K562 (cell line): ENCODE data around the gene ARF5. TPM values are rescaled to one million over a fixed set of nuclear protein-coding genes. Genes with fewer than 3 reads are reported as not detected.

Experiments used
- ADNP ChIP-seq: fragments of 200-800 bp; sonication (Bioruptor generic); IDR thresholded peaks from 2 replicates; pipeline ENCODE4 v1.6.1; 2016; ENCODE audit warnings: missing genetic modification characterization, missing compliant biosample characterization
- BCOR ChIP-seq: fragments of 450-650 bp; IDR thresholded peaks from 2 replicates; pipeline ENCODE4 v1.6.1; 2016
- BRF1 ChIP-seq: IDR thresholded peaks from 3 replicates; pipeline ENCODE4 v1.6.1; 2011; ENCODE audit warnings: borderline replicate concordance, mild to moderate bottlenecking; ENCODE audit not compliant: insufficient read length; ENCODE audit errors: extremely low read depth
- E2F6 ChIP-seq, 2 experiments: IDR thresholded peaks; 2 replicates each; pipeline ENCODE4 v1.6.1; 2011; ENCODE audit warnings: borderline replicate concordance in 1 of 2, control low read depth in 1 of 2, low read depth in 1 of 2, low read length in 1 of 2, mild to moderate bottlenecking in 1 of 2, mixed read lengths in 1 of 2, moderate library complexity in 1 of 2; ENCODE audit not compliant: insufficient read depth in 1 of 2, insufficient read length in 1 of 2, poor library complexity in 1 of 2, severe bottlenecking in 1 of 2; ENCODE audit errors: extremely low read depth in 1 of 2
- FOXA3 ChIP-seq, 2 experiments: fragments of 450-650 bp in 1 of 2; sonication (generic) in 1 of 2; formaldehyde crosslinking; IDR thresholded peaks in 1 of 2; conservative IDR thresholded peaks in 1 of 2; 2 replicates each; pipeline versions ENCODE4 v1.4.0 to v1.8.0; 2020 to 2022; ENCODE audit warnings: mild to moderate bottlenecking in 2 of 2, missing genetic modification reagents in 1 of 2
- FUS ChIP-seq: fragments of 200-400 bp; formaldehyde crosslinking; optimal IDR thresholded peaks from 2 replicates; pipeline ENCODE3; 2017; ENCODE audit warnings: low read depth, low read length
- GATAD2B ChIP-seq: fragments of 450-650 bp; IDR thresholded peaks from 2 replicates; pipeline ENCODE4 v1.6.1; 2017; ENCODE audit warnings: mild to moderate bottlenecking, borderline replicate concordance
- MEF2D ChIP-seq: conservative IDR thresholded peaks from 2 replicates; pipeline ENCODE4 v1.6.1; 2016; ENCODE audit warnings: low read depth, missing genetic modification characterization, missing compliant biosample characterization
- NCOR1 ChIP-seq: fragments of 450-650 bp; IDR thresholded peaks from 2 replicates; pipeline ENCODE4 v1.6.1; 2016; ENCODE audit warnings: mild to moderate bottlenecking, moderate library complexity
- PTTG1 ChIP-seq: fragments of 450-650 bp; IDR thresholded peaks from 2 replicates; pipeline ENCODE4 v1.6.1; 2016; ENCODE audit warnings: low read depth, mild to moderate bottlenecking, missing genetic modification characterization, missing compliant biosample characterization
- SIN3B ChIP-seq: fragments of 450-650 bp; IDR thresholded peaks from 2 replicates; pipeline ENCODE4 v1.6.1; 2017; ENCODE audit warnings: low read depth, mild to moderate bottlenecking, moderate library complexity
- SIX5 ChIP-seq, 2 experiments: IDR thresholded peaks; 2 replicates each; pipeline ENCODE4 v1.6.1; 2011; ENCODE audit warnings: low read length in 2 of 2, borderline replicate concordance in 1 of 2, low read depth in 1 of 2, mild to moderate bottlenecking in 1 of 2, moderate library complexity in 1 of 2; ENCODE audit not compliant: insufficient read depth in 1 of 2
- U2AF1 ChIP-seq: fragments of 200-400 bp; formaldehyde crosslinking; optimal IDR thresholded peaks from 2 replicates; pipeline ENCODE3; 2017; ENCODE audit warnings: mild to moderate bottlenecking, low read depth, low read length, moderate library complexity
- ZBTB1 ChIP-seq: sonication (generic); formaldehyde crosslinking; IDR thresholded peaks from 2 replicates; pipeline ENCODE4 v1.8.1; 2023; ENCODE audit warnings: missing genetic modification reagents, low read depth, mild to moderate bottlenecking, borderline replicate concordance
- ZEB2 ChIP-seq: fragments of 450-650 bp; IDR thresholded peaks from 2 replicates; pipeline ENCODE4 v1.6.1; 2016
- ZFP30 ChIP-seq: fragments of 250-450 bp; sonication (Bioruptor Pico); IDR thresholded peaks from 2 replicates; pipeline ENCODE4 v1.8.0; 2022; ENCODE audit warnings: moderate library complexity, mild to moderate bottlenecking, inconsistent platforms, borderline replicate concordance
- ZNF140 ChIP-seq: fragments of 250-450 bp; sonication (Bioruptor Pico); IDR thresholded peaks from 2 replicates; pipeline ENCODE4 v1.8.0; 2021; ENCODE audit warnings: moderate library complexity, mild to moderate bottlenecking, inconsistent platforms
- ZNF239 ChIP-seq: fragments of 250-450 bp; sonication (Bioruptor Pico); IDR thresholded peaks from 2 replicates; pipeline ENCODE4 v1.4.0; 2020; ENCODE audit warnings: mild to moderate bottlenecking
- ZNF263 ChIP-seq: sonication (generic); formaldehyde crosslinking; IDR thresholded peaks from 2 replicates; pipeline ENCODE4 v1.8.0; 2022; ENCODE audit warnings: mild to moderate bottlenecking, missing genetic modification reagents, borderline replicate concordance
- ZNF436 ChIP-seq: fragments of 250-450, 450-650 bp; sonication (Bioruptor Pico); formaldehyde crosslinking; IDR thresholded peaks from 2 replicates; pipeline ENCODE4 v1.7.0; 2020; ENCODE audit warnings: mild to moderate bottlenecking
- ZNF551 ChIP-seq: fragments of 250-450 bp; sonication (Bioruptor Pico); IDR thresholded peaks from 2 replicates; pipeline ENCODE4 v1.5.0; 2021; ENCODE audit warnings: mild to moderate bottlenecking, moderate library complexity
- ZNF589 ChIP-seq: fragments of 200-800 bp; sonication (Bioruptor generic); IDR thresholded peaks from 2 replicates; pipeline ENCODE4 v1.6.1; 2016; ENCODE audit warnings: low read depth, missing genetic modification characterization, missing compliant biosample characterization
- ZNF79 ChIP-seq: fragments of 250-450 bp; sonication (Bioruptor Pico); IDR thresholded peaks from 2 replicates; pipeline ENCODE4 v1.4.0; 2020; ENCODE audit warnings: low read depth, mild to moderate bottlenecking, moderate library complexity
- polyA plus RNA-seq, 8 experiments: library from polyadenylated mRNA; depleted of rRNA in 4 of 8; stranded (reverse) in 5 of 8; unstranded in 3 of 8; fragments of >200 nt; fragmentation: Nextera tagmentation in 2 of 8; fragmentation: Illumina TruSeq in 1 of 8; extraction: Ambion mirVana in 2 of 8; extraction: Trizol in 1 of 8; gene quantifications; 2 replicates each; pipeline versions ENCODE4 v1.2.1 to v1.2.3, GENCODE V29; 2011 to 2014; ENCODE audit warnings: inconsistent platforms in 1 of 8, missing spikeins in 1 of 8
- total RNA-seq, 7 experiments: library from RNA; depleted of rRNA in 6 of 7; stranded (reverse); fragments of >200 nt in 6 of 7; fragmentation: Illumina TruSeq in 2 of 7; extraction: Trizol in 2 of 7; gene quantifications; 2 replicates each; pipeline versions ENCODE4 v1.2.1 to v1.2.3, GENCODE V29; 2011 to 2021; ENCODE audit warnings: low replicate concordance in 1 of 7
- TF ChIP-seq, protein P1 (sequence below): fragments of 450-650 bp; IDR thresholded peaks from 2 replicates; pipeline ENCODE4 v1.7.0; 2016; ENCODE audit warnings: borderline replicate concordance
- TF ChIP-seq, protein P2 (sequence below): sonication (generic); formaldehyde crosslinking; IDR thresholded peaks from 2 replicates; pipeline ENCODE4 v1.9.0; 2022; ENCODE audit warnings: mild to moderate bottlenecking, missing genetic modification reagents

ARF5 gene
- total and polyA plus RNA-seq, 9 of the 15 experiments (the other 6 are each of a cell fraction or from before 2014, with no cell fraction given) = 8.1 to 290 (median 125) TPM

- no peak for TF ChIP-seq SIX5 (IDR thresholded peaks at IDR 0.05; ENCODE audit: borderline replicate concordance in 1 of 2, insufficient read depth in 1 of 2, low read depth in 1 of 2, low read length in 2 of 2)
- peak; percentile 99 for TF ChIP-seq E2F6 (IDR thresholded peaks at IDR 0.05; ENCODE audit: borderline replicate concordance in 1 of 2, extremely low read depth in 1 of 2, insufficient read depth in 1 of 2, insufficient read length in 1 of 2, low read depth in 1 of 2, low read length in 1 of 2, poor library complexity in 1 of 2, severe bottlenecking in 1 of 2)
- 0 out of 4 replicates have a peak, but pooled peaks of 1 of the 2 experiments have one; percentile 61 for TF ChIP-seq FOXA3 (CRISPR knock-in tag; conservative IDR thresholded peaks at IDR 0.05 in 1 of 2, IDR thresholded peaks at IDR 0.05 in 1 of 2)
- no peak for TF ChIP-seq MEF2D (tag)
- TF ChIP-seq PTTG1 (tag) = no peak
- TF ChIP-seq ZNF263 (CRISPR knock-in tag) = no peak
- no peak for TF ChIP-seq BCOR
- no peak for TF ChIP-seq ZNF436
- no peak for TF ChIP-seq NCOR1
- TF ChIP-seq ZNF551 = no peak
- TF ChIP-seq, protein P1, sequence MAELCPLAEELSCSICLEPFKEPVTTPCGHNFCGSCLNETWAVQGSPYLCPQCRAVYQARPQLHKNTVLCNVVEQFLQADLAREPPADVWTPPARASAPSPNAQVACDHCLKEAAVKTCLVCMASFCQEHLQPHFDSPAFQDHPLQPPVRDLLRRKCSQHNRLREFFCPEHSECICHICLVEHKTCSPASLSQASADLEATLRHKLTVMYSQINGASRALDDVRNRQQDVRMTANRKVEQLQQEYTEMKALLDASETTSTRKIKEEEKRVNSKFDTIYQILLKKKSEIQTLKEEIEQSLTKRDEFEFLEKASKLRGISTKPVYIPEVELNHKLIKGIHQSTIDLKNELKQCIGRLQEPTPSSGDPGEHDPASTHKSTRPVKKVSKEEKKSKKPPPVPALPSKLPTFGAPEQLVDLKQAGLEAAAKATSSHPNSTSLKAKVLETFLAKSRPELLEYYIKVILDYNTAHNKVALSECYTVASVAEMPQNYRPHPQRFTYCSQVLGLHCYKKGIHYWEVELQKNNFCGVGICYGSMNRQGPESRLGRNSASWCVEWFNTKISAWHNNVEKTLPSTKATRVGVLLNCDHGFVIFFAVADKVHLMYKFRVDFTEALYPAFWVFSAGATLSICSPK = no peak
- peak; percentile 92 for TF ChIP-seq FUS
- TF ChIP-seq ADNP = no peak
- TF ChIP-seq ZNF589 (CRISPR knock-in tag) = no peak
- peak; percentile 60; the same call in 1 of the 2 replicates for TF ChIP-seq ZEB2
- TF ChIP-seq GATAD2B = no peak
- no peak for TF ChIP-seq ZNF140 (CRISPR knock-in tag)
- TF ChIP-seq BRF1 = no peak
- no peak for TF ChIP-seq ZFP30 (CRISPR knock-in tag)
- no peak for TF ChIP-seq ZNF79 (CRISPR knock-in tag)
- no peak for TF ChIP-seq ZBTB1 (CRISPR knock-in tag)
- peak; percentile 95 for TF ChIP-seq SIN3B
- TF ChIP-seq, protein P2, sequence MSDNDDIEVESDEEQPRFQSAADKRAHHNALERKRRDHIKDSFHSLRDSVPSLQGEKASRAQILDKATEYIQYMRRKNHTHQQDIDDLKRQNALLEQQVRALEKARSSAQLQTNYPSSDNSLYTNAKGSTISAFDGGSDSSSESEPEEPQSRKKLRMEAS (CRISPR knock-in tag) = peak; percentile 88
- no peak for TF ChIP-seq U2AF1
- no peak for TF ChIP-seq ZNF239 (CRISPR knock-in tag)
Measured at GRCh38 chr7:127585044-127585953, 2.9 kb upstream of the ARF5 start, which contains the start of gene GCC1 (continued).
